NB4 (cell line): ENCODE measurements around the gene GJC3.
A peak's percentile ranks its signal among the peaks of the same experiment; 100 is the strongest.
"Not testable (repeated sequence)": the region's sequence is repeated elsewhere in the genome, so short reads cannot be mapped to it uniquely, and the experiment has no call there.

ENCODE experiments used
- DNase-seq: peaks from one replicate; pipeline ENCODE4 v3.0.0; 2010; ENCODE audit warnings: low read depth
- H3K4me3 ChIP-seq: one replicate; pipeline ENCODE4 v1.5.1; 2011; ENCODE audit warnings: mild to moderate bottlenecking, low read depth, low read length, moderate library complexity
- CTCF ChIP-seq: IDR thresholded peaks from one replicate; pipeline ENCODE4 v1.5.1; 2012; ENCODE audit warnings: low read depth, low read length
- MAX ChIP-seq: IDR thresholded peaks from 2 replicates; pipeline ENCODE4 v1.6.1; 2011; ENCODE audit warnings: low read depth, low read length
- MYC ChIP-seq: IDR thresholded peaks from 2 replicates; pipeline ENCODE4 v1.6.1; 2011; ENCODE audit warnings: low read depth, low read length
- POLR2A ChIP-seq: IDR thresholded peaks from 2 replicates; pipeline ENCODE4 v1.6.1; 2011; ENCODE audit warnings: mild to moderate bottlenecking; ENCODE audit not compliant: insufficient read length; ENCODE audit errors: extremely low read depth

GJC3 gene

GRCh38 chr7:99949645-99950228 is 20.3 kb upstream of the GJC3 start:
- H3K4me3 ChIP-seq: no peak overlapping the region
- no peak for TF ChIP-seq MAX
- peak; percentile 24 for TF ChIP-seq CTCF
- DNase-seq: peak; percentile 22

- H3K4me3 ChIP-seq: no peak overlapping the region
- no peak for TF ChIP-seq POLR2A
- no peak for TF ChIP-seq CTCF
- TF ChIP-seq MAX: no peak
- DNase-seq: no peak
Measured at GRCh38 chr7:99947608-99948007, 18.2 kb upstream of the GJC3 start.

GRCh38 chr7:99944497-99945070 is 15.2 kb upstream of the GJC3 start:
- H3K4me3 ChIP-seq: no peak overlapping the region
- TF ChIP-seq MAX: no peak
- TF ChIP-seq CTCF: no peak
- no peak for TF ChIP-seq POLR2A
- no peak for TF ChIP-seq MYC

GRCh38 chr7:99943641-99944496 is 14.4 kb upstream of the GJC3 start:
- TF ChIP-seq MYC (no peak), CTCF (no peak), POLR2A (no peak), MAX (no peak)
- no peak for DNase-seq
- no peak overlapping the region for H3K4me3 ChIP-seq

More at GRCh38 chr7:99944497-99945070, 15.2 kb upstream of the GJC3 start:
- no peak for DNase-seq

GRCh38 chr7:99938296-99938695 is 8.9 kb upstream of the GJC3 start:
- DNase-seq: no peak
- H3K4me3 ChIP-seq: no peak overlapping the region
- TF ChIP-seq MYC (no peak), CTCF (no peak), MAX (no peak), POLR2A (no peak)

GRCh38 chr7:99935009-99935408 is 5.6 kb upstream of the GJC3 start:
- H3K4me3 ChIP-seq, DNase-seq: not testable (repeated sequence)
